Measurements from ENCODE around the gene SLC49A4.

DNA sequence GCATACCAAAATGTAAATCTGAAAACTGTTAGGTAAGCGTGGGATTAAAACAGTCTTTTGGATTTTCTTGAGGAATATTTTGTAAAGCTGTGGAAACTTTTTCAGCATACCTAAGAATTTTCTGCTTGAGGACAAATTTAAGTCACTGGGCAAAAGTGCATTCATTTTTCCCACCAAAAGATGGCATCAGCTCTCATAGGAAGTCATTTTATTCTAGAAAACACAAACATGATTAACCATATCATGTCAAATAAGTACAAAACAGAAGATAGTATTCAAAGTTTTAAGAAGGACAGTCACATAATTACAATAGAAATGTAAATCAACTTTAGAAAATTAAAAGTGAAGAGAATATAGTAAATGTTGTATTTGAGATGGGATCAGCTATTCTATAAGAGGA is 63.5 kb downstream of the SLC49A4 start:
- TF ChIP-seq PRDM4 (tag by site-specific recombination; IDR thresholded peaks at IDR 0.05) (no peak), ZNF670 (tag by site-specific recombination; IDR thresholded peaks at IDR 0.05; ENCODE audit: low read depth) (no peak), CTCF (tag by site-specific recombination; IDR thresholded peaks at IDR 0.05) (no peak), RBAK (tag by site-specific recombination; IDR thresholded peaks at IDR 0.05) (no peak), ZNF785 (tag by site-specific recombination; IDR thresholded peaks at IDR 0.05) (no peak), ZNF629 (tag by site-specific recombination; IDR thresholded peaks at IDR 0.05) (no peak), YY1 (tag by site-specific recombination; IDR thresholded peaks at IDR 0.05) (no peak), ZNF274 (IDR thresholded peaks at IDR 0.05; ENCODE audit: low read length) (no peak), ZNF274 (tag by site-specific recombination; IDR thresholded peaks at IDR 0.05; ENCODE audit: borderline replicate concordance) (no peak)
